Measurements from ENCODE around the gene ZC2HC1B. TPM values are rescaled to one million over a fixed set of nuclear protein-coding genes. Genes with fewer than 3 reads are reported as not detected.
A peak's percentile ranks its signal among the peaks of the same experiment; 100 is the strongest.
"Not testable (repeated sequence)": the region's sequence is repeated elsewhere in the genome, so short reads cannot be mapped to it uniquely, and the experiment has no call there.

ZC2HC1B gene
- polyA plus RNA-seq, 6 donors from 2014 or later, result not detected

DNA sequence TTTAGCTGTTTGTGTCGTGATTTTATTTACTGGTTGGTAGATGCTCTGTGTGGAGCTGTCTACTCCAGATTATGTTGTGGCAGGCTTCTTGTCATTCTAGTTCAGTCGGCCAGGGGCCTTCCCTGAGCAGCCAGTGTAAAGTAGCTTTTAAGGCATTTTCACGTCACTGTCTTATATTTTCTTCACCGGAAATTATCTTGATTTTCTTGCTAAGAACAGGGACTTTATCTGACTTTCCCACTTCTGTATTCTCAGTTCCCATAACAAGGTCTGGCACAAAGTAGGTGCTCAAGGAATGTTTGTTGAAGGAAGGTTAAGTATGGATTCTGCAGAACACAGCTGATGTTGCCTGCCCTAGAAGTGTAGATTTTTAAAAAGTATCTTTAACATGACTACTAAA, 20.3 kb upstream of the ZC2HC1B start:
- peak overlapping the region; percentile 91 to 100 (median 96) for H3K4me3 Mint-ChIP-seq
- DNase-seq (no peak), ATAC-seq (ENCODE audit: low read depth in 2 of 2) (no peak)
- H3K4me1 Mint-ChIP-seq, result peaks cover 25 to 26% (median 25%) of the 10 kb centered on the region in 3 donors
- H3K9me3 Mint-ChIP-seq, result peaks cover 0 to 1% (median 0%) of the 10 kb centered on the region in 7 donors
- peaks cover 0 to 8% (median 4%) of the 10 kb centered on the region in 3 donors for H3K27me3 Mint-ChIP-seq
- H3K27ac Mint-ChIP-seq, result peak overlapping the region; percentile 95 to 98 (median 98)
- H3K36me3 Mint-ChIP-seq, result peaks cover 24 to 30% of the 10 kb centered on the region in 2 donors

DNA sequence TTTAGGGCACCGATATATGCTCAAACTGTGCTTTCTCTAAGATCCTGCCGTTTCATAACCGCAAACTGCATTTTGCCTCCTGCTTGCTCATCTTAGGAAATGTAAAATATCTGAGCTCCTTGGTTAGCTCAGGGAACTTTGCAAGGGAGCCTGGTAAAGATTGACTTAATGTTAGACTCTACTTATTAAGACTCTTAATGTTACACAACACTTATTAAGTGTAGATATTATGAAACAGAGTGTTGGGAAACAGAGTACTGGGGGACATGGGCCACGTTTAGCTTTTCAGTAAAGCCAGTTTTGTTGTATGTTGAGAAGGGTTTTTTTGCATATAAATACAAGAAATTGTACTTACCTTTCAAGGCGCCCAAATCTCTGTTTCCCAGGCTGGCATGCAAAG, 19.2 kb upstream of the ZC2HC1B start:
- no peak for ATAC-seq (ENCODE audit: low read depth in 2 of 2)
- Mint-ChIP-seq H3K36me3 (peaks cover 34 to 37% of the 10 kb centered on the region in 2 donors), H3K4me1 (peaks cover 26 to 35% (median 27%) of the 10 kb centered on the region in 3 donors), H3K27me3 (no peaks in the 10 kb centered on the region), H3K4me3 (peak overlapping the region in 3 of 8 donors; percentile 1 to 50 (median 25)), H3K9me3 (peaks cover 0 to 1% (median 0%) of the 10 kb centered on the region in 7 donors), H3K27ac (no peak overlapping the region)
- no peak for DNase-seq

DNA sequence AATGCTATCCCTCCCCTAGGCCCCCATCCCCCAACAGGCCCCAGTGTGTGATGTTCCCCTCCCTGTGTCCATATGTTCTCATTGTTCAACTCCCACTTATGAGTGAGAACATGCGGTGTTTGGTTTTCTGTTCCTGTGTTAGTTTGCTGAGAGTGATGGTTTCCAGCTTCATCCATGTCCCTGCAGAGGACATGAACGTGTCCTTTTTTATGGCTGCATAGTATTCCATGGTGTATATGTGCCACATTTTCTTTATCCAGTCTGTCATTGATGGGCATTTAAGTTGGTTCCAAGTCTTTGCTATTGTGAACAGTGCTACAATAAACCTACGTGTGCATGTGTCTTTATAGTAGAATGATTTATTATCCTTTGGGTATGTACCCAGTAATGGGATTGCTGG, 12.6 kb upstream of the ZC2HC1B start:
- not testable (repeated sequence) for ATAC-seq (ENCODE audit: low read depth in 2 of 2); H3K27me3 Mint-ChIP-seq; DNase-seq; H3K4me3 Mint-ChIP-seq; H3K27ac Mint-ChIP-seq
- H3K36me3 Mint-ChIP-seq, result peaks cover 64 to 86% of the 10 kb centered on the region in 2 donors
- peaks cover 16 to 54% (median 20%) of the 10 kb centered on the region in 3 donors for H3K4me1 Mint-ChIP-seq
- H3K9me3 Mint-ChIP-seq, result peaks cover 2 to 21% (median 14%) of the 10 kb centered on the region in 7 donors

DNA sequence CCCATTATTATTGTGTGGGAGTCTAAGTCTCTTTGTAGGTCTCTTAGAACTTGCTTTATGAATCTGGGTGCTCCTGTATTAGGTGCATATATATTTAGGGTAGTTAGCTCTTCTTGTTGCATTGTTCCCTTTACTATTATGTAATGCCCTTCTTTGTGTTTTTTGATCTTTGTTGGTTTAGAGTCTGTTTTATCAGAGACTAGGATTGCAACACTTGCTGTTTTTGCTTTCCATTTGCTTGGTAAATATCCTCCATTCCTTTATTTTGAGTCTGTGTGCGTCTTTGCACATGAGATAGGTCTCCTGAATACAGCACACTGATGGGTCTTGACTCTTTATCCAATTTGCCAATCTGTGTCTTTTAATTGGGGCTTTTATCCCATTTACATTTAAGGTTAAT, 9.2 kb upstream of the ZC2HC1B start:
- not testable (repeated sequence) for H3K4me3 Mint-ChIP-seq; H3K27me3 Mint-ChIP-seq; H3K27ac Mint-ChIP-seq; DNase-seq; ATAC-seq (ENCODE audit: low read depth in 2 of 2)
- Mint-ChIP-seq H3K4me1 (peaks cover 13 to 36% (median 15%) of the 10 kb centered on the region in 3 donors), H3K36me3 (peaks cover 62 to 93% of the 10 kb centered on the region in 2 donors), H3K9me3 (peaks cover 2 to 21% (median 14%) of the 10 kb centered on the region in 7 donors)

DNA sequence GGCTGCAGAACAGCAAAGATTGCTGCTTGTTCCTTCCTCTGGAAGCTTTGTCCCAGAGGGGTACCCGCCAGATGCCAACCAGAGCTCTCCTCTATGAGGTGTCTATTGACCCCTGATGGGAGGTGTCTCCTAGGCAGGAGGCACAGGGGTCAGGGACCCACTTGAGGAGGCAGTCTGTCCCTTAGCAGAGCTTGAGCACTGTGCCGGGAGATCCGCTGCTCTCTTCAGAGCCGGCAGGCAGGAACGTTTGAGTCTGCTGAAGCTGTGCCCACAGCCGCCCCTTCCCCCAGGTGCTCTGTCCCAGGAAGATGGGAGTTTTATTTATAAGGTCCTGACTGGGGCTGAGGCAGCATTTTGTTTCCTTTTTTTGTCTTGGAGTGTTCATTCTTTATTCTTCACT, 7.5 kb upstream of the ZC2HC1B start:
- H3K4me1 Mint-ChIP-seq, result peaks cover 9 to 31% (median 13%) of the 10 kb centered on the region in 3 donors
- H3K36me3 Mint-ChIP-seq, result peaks cover 56 to 83% of the 10 kb centered on the region in 2 donors
- H3K9me3 Mint-ChIP-seq, result peaks cover 2 to 21% (median 11%) of the 10 kb centered on the region in 7 donors
- DNase-seq; H3K27ac Mint-ChIP-seq; ATAC-seq (ENCODE audit: low read depth in 2 of 2); H3K4me3 Mint-ChIP-seq; H3K27me3 Mint-ChIP-seq: not testable (repeated sequence)

DNA sequence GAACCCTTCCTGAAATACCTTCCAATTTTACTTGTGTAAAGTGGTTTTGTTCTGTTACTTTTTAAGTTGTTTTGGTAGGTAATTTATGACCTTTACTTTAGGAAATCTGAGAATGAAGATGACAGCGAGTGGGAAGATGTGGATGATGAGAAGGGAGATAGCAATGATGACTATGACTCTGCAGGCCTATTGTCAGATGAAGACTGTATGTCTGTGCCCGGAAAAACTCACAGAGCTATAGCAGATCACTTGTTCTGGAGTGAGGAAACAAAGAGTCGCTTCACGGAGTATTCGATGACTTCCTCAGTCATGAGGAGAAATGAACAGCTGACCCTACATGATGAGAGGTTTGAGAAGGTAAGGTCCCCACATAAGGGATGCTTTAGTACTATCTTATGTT, 6.6 kb upstream of the ZC2HC1B start:
- peaks cover 57 to 74% of the 10 kb centered on the region in 2 donors for H3K36me3 Mint-ChIP-seq
- no peak for ATAC-seq (ENCODE audit: low read depth in 2 of 2)
- H3K4me1 Mint-ChIP-seq, result peaks cover 9 to 29% (median 13%) of the 10 kb centered on the region in 3 donors
- no peak overlapping the region for H3K4me3 Mint-ChIP-seq
- H3K27me3 Mint-ChIP-seq, result no peaks in the 10 kb centered on the region
- H3K27ac Mint-ChIP-seq, result peak overlapping the region in 1 of 6 donors; percentile 13
- H3K9me3 Mint-ChIP-seq, result peaks cover 2 to 21% (median 9%) of the 10 kb centered on the region in 7 donors
- DNase-seq, result no peak

DNA sequence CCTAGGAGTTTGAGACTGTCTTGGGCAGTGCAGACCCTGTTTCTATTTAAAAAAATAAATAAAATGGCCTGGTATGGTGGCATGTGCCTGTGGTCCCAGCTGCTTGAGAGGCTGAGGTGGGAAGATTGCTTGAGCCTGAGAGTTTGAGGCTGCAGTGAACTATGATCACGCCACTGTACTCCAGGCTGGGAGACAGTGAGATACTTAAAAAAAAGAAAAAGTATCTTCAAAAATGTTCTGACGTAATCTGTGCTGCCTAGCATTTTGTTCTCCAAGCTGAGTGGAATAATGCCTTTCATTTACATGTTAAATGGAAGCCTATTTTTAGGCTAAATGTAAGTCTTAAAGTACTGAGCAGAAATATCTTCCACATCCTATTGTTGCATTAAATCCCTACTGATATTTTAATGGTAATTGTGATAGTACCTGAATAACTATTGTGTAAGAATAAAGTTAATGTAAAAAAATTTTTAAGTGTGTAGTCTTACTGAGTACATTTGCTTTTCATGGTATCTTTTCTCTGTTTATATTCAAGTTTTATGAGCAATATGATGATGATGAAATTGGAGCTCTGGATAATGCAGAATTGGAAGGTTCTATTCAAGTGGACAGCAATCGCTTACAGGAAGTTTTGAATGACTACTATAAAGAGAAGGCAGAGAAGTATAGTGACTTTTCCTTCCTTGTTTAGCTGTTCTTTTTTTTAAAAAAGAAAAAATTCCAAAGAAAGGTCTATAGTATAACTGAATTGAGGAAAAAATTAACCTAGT, 4.2 kb upstream of the ZC2HC1B start:
- Mint-ChIP-seq H3K36me3 (peaks cover 59 to 68% of the 10 kb centered on the region in 2 donors), H3K4me1 (peaks cover 0 to 13% (median 11%) of the 10 kb centered on the region in 3 donors), H3K4me3 (no peak overlapping the region), H3K9me3 (peaks cover 2 to 8% (median 5%) of the 10 kb centered on the region in 7 donors), H3K27ac (no peak overlapping the region), H3K27me3 (no peaks in the 10 kb centered on the region)
- DNase-seq, result no peak
- ATAC-seq (ENCODE audit: low read depth in 2 of 2), result no peak

DNA sequence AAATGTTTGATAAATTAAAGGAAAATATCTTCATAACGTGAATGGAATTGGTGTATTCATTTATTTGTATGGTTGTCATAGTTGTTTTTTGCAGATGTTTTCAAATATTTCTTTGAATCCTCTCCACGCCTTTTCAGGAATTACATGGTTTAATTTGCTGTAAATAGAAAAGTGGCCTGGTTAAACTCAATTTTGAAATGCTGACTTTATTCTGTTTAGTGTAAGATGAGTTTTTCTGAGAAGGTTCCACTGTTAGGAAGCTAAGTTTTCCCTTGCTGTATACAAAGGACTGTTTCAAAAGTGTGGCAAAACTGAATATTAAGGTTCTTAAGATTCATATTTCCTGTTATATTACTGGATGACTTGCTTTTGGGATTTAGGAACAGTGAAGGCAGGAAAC, 503 bp upstream of the ZC2HC1B start:
- no peak overlapping the region for H3K4me3 Mint-ChIP-seq
- H3K4me1 Mint-ChIP-seq, result no peaks in the 10 kb centered on the region
- no peaks in the 10 kb centered on the region for H3K27me3 Mint-ChIP-seq
- H3K9me3 Mint-ChIP-seq, result peaks cover 0 to 3% (median 0%) of the 10 kb centered on the region in 7 donors
- no peak overlapping the region for H3K27ac Mint-ChIP-seq
- no peak for ATAC-seq (ENCODE audit: low read depth in 2 of 2)
- DNase-seq, result no peak
- H3K36me3 Mint-ChIP-seq, result peaks cover 39 to 48% of the 10 kb centered on the region in 2 donors

DNA sequence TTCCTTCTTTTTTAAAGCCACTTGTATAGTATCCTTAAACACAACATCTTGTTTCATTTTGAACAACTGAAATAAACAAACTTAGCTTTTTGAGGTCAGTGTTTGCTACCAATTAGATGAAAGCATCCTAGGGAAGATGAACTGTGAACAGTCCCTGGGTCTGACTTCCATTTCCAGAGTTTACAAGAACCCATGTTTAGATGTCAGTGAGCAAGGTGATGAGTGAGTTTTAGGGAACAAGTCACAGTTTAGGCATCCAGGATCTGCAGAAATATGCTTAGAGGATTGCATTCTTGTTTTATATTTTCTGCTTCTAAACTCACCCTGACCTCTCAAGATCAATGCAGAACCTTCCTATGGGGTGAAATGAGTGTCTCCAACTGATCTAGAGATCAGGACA, 3.0 kb downstream of the ZC2HC1B start:
- ATAC-seq (ENCODE audit: low read depth in 2 of 2) (no peak), DNase-seq (no peak)
- Mint-ChIP-seq H3K4me1 (no peaks in the 10 kb centered on the region), H3K27me3 (no peaks in the 10 kb centered on the region), H3K27ac (no peak overlapping the region), H3K9me3 (peaks cover 0 to 3% (median 0%) of the 10 kb centered on the region in 7 donors), H3K36me3 (peaks cover 33 to 37% of the 10 kb centered on the region in 2 donors), H3K4me3 (no peak overlapping the region)

DNA sequence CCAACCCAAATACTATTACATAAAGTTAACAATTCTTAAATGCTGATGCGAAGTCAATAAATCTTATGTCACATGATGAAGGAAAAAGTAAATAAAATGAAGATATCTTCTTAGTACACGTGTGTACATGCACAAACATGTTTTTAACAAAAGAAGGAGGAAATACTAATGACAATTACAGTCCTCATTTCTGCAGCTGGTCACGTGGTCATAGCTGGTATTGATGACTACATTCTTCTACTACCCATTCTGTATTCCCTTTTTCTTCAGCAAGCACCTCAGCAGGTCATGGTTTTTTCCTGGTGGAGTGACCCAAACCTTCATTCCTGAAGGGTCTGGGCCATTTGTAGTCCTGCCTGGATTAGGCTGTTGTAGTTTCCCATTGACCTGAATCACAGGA, 4.5 kb downstream of the ZC2HC1B start:
- not testable (repeated sequence) for H3K27me3 Mint-ChIP-seq; H3K9me3 Mint-ChIP-seq; H3K27ac Mint-ChIP-seq; H3K4me3 Mint-ChIP-seq; ATAC-seq (ENCODE audit: low read depth in 2 of 2); DNase-seq; H3K4me1 Mint-ChIP-seq
- peaks cover 23 to 32% of the 10 kb centered on the region in 2 donors for H3K36me3 Mint-ChIP-seq

DNA sequence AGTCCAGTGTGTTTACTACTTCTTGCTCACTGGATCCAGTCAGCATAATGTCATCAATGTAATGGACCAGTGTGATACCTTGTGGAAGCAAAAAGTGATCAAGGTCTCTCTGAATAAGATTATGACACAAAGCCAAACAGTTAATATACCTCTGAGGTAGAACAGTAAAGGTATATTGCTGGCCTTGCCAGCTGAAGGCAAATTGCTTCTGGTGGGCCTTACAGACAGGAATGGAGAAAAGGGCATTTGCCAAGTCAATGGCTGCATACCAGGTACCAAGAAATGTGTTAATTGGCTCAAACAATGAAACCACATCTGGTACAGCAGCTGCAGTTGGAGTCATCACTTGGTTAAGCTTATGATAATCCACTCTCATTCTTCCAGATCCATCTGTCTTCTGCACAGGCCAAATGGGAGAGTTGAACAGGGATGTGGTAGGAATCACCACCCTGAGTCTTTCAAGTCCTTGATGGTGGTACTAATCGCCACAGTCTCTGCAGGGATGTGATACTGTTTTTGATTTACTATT, 7.0 kb downstream of the ZC2HC1B start:
- H3K4me3 Mint-ChIP-seq; H3K4me1 Mint-ChIP-seq; ATAC-seq (ENCODE audit: low read depth in 2 of 2); H3K27me3 Mint-ChIP-seq; DNase-seq; H3K27ac Mint-ChIP-seq: not testable (repeated sequence)
- Mint-ChIP-seq H3K9me3 (peaks cover 6 to 26% (median 9%) of the 10 kb centered on the region in 7 donors), H3K36me3 (peaks cover 18 to 23% of the 10 kb centered on the region in 2 donors)

DNA sequence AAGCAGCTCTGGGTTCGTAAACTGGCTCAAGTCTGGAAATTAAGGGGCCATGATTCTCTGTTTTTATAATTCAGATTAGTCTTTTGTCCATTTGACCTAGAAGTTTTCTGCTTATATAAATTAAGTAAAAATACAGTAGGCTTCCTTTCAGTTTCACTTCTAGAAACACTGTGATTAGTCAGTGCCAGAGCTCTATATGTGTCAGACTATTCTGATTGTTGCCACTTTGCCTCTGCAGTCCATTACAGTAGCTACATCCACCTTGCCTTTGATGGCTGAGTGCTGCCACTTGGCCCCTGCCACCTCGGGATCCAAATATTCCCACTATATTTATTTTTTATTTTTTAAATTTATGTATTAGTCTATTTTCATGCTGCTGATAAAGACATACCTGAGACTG, 7.9 kb downstream of the ZC2HC1B start:
- no peaks in the 10 kb centered on the region for H3K27me3 Mint-ChIP-seq
- no peak overlapping the region for H3K4me3 Mint-ChIP-seq
- no peak for DNase-seq
- no peak overlapping the region for H3K27ac Mint-ChIP-seq
- peaks cover 17 to 23% of the 10 kb centered on the region in 2 donors for H3K36me3 Mint-ChIP-seq
- H3K4me1 Mint-ChIP-seq, result peaks cover 5 to 7% (median 6%) of the 10 kb centered on the region in 3 donors
- no peak for ATAC-seq (ENCODE audit: low read depth in 2 of 2)
- peaks cover 6 to 26% (median 9%) of the 10 kb centered on the region in 7 donors for H3K9me3 Mint-ChIP-seq

DNA sequence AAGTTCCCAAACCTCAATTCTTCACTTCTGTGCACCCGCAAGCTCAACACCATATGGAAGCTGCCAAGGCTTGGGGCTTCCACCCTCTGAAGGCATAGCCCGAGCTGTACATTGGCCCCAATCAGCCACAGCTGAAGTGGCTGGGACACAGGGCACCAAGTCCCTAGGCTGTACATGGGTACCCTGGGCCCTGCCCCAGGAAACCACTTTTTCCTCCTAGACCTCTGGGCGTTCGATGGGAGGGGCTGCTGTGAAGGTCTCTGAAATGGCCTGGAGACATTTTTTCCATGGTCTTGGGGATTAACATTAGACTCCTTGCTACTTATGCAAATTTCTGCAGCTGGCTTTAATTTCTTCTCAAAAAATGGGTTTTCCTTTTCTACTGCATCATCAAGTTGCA, 9.3 kb downstream of the ZC2HC1B start:
- H3K4me1 Mint-ChIP-seq; H3K27me3 Mint-ChIP-seq; H3K27ac Mint-ChIP-seq; DNase-seq; H3K4me3 Mint-ChIP-seq; ATAC-seq (ENCODE audit: low read depth in 2 of 2): not testable (repeated sequence)
- H3K9me3 Mint-ChIP-seq, result peaks cover 6 to 24% (median 11%) of the 10 kb centered on the region in 7 donors
- H3K36me3 Mint-ChIP-seq, result peaks cover 16 to 19% of the 10 kb centered on the region in 2 donors

DNA sequence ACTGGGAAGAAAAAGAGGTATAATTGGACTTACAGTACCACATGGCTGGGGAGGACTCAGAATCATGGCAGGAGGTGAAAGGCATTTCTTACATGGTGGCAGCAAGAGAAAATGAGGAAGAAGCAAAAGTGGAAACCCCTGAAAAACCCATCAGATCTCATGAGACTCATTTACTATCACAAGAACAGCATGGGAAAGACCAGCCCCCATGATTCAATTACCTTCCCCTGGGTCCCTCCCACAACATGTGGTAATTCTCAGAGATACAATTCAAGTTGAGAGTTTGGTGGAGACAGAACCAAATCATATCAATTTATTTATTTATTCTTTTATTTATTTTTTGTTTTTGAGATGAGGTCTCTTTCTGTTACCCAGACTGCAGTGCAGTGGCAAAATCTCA, 10.2 kb downstream of the ZC2HC1B start:
- H3K4me1 Mint-ChIP-seq; DNase-seq; H3K4me3 Mint-ChIP-seq; ATAC-seq (ENCODE audit: low read depth in 2 of 2); H3K27ac Mint-ChIP-seq; H3K27me3 Mint-ChIP-seq: not testable (repeated sequence)
- H3K9me3 Mint-ChIP-seq, result peaks cover 6 to 23% (median 11%) of the 10 kb centered on the region in 7 donors
- peaks cover 15 to 16% of the 10 kb centered on the region in 2 donors for H3K36me3 Mint-ChIP-seq

All from naive B cell (primary cell).